Left colon (tissue), 2 donors: ENCODE data around the gene CLIP4. TPM values are rescaled to one million over a fixed set of nuclear protein-coding genes. Genes with fewer than 3 reads are reported as not detected.

ENCODE experiments used
- ATAC-seq: fragments of 200-7000 bp; cut with Tn5 transposase; one replicate; pipeline ENCODE4 v1.9.1; 2020; ENCODE audit warnings: mild to moderate bottlenecking, moderate library complexity
- DNase-seq, 2 donors: peaks; one replicate each; pipeline ENCODE4 v3.0.0-alpha.2; 2020
- intact Hi-C, 2 donors: fragments of 100-400 bp; cut with DNase I in 1 of 2; cut with micrococcal nuclease in 1 of 2; formaldehyde crosslinking; loops; one replicate each; pipeline versions ENCODE4 v1.11.2 to v1.14.0; 2022; cut with DNase I, micrococcal nuclease
- total RNA-seq, 2 donors: library from RNA; stranded (reverse); fragmentation: NEBNext Ultra II Directional; extraction: Animal tissue kit (Norgen Biotek cat#: 25700); gene quantifications; one replicate each; pipeline ENCODE4 v1.2.1, GENCODE V29; 2021
- donor health status: DM: no; HTN: no; CAD: no.
- donor health status: DM: yes; HTN: yes; CAD: no.

CLIP4 gene
- total RNA-seq, 2 donors from 2014 or later = 3.5 to 7.3 TPM

DNA sequence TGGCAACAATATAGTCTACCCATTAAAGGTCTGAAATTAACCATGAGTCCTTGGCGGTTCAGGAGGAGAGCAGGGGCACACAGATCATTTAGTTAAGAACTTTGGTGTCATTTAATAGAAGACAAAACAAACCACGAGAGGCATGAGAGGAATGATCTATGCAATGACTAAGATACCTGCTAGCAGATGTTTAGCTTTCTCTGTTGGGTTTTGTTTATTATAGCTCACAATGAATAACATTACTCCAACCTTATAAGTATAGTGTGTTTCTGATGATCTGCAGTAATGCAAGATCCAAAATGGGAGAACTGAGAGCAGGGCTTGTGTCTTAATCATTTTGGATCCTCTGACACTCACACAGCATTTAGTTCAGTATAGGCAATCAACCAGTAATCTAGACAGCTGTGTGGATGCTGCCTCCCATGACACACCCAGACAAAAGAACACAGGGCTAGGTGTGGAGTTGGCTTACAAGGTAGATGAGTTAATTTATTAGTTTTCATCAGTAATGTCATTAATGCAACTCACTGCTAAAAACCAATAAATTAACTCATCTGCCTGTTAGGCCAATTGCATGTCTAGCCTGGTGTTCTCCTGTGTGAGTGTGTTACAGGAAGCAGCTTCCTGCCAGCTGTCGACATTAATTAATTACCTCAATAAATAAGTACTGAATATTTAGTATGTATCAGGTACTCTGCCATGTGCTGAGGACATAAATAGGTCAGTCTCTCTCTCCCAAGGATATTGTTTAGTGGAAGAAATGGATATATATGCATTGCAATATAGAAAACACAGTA lies 92.3 kb downstream of the CLIP4 start:
- ATAC-seq = no peak
- intact Hi-C loops = loop anchor here in 1 of 2 donors (10.0 kb wide), 1 partner anchor 243 kb away; no protein-coding TSS in a partner anchor
- DNase-seq = no peak

DNA sequence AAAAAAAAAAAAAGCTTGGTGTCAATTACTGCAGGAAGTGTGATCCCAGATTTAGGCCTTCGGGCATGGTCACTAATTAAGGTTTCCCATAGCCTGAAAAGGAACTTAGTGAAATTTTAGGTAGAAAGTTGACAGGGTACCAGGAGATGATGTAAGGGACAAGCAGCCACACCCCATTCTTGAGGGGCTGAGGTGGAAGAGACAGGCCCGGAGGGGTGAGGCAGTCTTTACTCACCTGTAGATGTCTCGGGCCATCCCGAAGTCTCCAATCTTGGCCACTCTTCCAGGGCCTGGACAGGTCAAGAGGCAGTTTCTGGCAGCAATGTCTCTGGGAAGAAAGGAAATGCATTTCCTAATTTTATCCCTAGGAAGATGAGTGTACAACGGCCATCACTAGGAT lies 94.3 kb downstream of the CLIP4 start:
- intact Hi-C loops = loop anchor here in 1 of 2 donors (10.0 kb wide), 1 partner anchor 245 kb away; no protein-coding TSS in a partner anchor
- no peak for ATAC-seq
- no peak for DNase-seq

DNA sequence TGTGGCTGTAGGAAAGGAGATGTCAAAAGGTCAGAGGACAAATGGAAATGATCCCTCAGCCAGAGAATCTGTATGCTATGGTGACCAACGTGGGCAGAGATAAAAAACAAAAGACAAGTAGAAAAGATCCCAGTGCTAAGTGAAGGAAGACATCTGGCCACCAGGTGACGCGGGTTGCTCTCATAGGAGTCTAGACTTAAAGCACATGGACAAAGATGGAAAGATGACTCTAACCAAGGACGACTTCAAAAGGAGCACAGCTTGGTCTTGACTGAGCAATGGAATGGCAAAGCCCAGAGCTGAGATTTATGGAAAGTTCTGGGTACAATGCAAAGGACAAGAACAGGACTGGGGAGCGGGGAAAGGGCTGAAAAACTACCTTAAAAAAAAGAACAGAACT lies 96.8 kb downstream of the CLIP4 start:
- ATAC-seq (no peak), DNase-seq (no peak)
- intact Hi-C loops = no loop called here

DNA sequence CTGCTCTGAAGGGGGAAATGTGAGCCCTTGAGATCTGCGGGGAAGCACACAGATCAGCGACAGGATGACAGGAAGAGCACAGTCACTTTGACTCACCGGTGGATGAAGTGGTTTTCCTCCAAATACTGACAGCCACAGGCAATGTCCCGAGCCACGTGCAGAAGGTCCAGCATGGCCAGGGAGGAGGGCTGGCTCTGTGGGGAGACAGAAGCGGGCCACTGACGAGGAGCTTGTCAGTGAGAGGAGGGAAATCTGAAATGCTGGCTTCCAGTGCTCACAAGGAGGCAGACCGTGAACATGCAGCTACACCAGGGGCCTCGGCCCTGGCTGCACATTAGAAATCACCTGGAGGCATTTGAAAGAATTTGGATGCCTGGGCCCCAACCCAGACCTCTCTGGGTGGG lies 98.7 kb downstream of the CLIP4 start:
- no peak for ATAC-seq
- intact Hi-C loops = no loop called here
- DNase-seq = no peak

DNA sequence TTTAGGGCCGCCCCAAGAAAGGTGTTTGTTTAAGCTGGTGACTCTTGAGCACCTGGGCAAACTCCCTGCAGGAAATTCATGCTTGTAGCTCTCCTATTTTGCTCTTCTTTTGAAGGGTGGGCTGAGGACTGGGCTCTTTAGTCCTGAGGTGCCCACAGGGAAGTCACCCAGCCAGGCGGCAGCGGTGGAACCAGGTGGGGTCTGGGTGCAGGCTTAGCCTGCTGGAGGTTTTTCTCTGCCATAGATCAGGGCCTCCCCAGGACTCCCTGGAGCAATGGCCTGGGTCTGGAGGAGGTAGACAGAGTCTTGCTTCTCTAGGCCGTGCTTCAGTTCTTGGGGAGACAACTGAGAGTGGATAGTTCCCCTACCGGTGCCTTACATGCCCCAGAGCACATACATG lies 99.9 kb downstream of the CLIP4 start:
- ATAC-seq (no peak), DNase-seq (no peak)
- intact Hi-C loops = no loop called here

DNA sequence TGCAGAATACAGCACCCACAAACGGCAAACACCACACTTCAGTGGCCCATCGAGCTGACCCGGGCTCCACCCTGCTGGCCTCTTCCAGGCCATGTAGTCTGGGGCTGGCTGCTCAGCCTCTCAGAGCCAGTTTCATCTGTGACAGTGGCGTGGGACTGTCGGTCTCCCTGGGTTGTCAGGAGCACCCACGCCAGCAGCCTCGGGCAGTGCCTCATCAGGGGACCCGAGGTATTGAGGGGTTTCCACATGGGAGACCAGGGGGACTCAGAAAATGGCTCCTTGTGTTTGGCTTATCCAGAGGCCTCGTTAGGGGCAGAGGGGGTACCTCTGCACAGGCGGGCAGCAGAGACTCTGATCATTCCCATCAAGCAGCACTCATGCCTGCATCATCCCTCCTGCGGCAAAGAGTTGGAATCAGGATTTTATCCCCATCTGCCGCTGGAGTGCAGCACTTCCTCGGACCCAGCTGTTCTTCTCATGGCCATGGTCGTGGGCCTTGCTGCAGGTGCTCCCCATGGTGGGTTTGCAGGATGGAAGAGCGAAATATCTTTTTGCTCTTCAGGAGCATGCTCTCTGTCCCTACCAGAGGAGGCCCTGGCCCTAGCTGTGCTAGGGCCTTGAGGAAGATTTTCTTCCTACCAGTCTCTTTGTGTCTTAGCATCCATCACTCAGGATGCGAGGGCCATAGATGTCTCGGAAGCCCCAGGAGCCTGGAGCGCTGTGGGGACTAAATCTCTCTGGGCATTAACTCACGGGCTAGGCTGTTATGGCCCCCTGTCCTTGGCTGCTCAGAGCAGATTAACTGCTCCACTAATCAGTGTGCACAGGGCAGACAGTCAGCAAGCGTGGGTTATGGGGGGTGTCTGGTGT lies 100.8 kb downstream of the CLIP4 start:
- DNase-seq = no peak
- intact Hi-C loops = no loop called here
- ATAC-seq = no peak

DNA sequence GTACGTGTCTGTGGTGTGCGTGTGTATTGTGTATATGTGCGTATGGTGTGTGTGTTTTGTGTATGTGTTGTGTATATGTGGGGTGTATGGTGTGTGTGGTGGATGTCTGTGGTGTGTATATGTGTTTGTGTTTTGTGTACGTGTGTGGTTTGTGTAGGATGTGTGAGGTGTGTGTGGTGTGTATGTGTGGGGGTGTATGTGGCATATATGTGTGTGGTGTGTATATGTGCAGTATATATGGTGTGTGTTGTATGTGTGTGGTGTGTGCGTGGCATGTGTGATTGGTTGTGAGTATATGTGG lies 101.3 kb downstream of the CLIP4 start:
- no peak for ATAC-seq
- DNase-seq = no peak
- intact Hi-C loops = no loop called here

DNA sequence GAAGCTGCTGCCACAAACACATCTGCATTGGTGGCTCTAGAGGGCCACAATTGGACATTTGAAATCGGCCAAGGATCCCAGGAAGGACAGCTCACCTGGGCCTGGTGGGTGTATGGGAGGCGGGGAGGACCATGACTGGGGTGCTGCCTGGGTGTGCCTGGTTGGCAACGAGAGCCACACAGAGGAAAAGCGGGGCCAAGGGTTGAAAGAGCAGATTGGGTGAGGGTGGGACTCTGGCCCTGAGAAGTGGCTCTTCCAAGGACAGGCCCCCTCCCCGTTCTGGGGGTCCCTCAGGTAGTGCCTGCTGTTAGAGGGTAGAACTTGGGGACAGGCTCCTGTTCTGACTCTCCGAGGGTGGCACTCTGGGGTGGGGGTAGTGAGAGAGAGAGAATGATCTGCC lies 102.9 kb downstream of the CLIP4 start:
- intact Hi-C loops = no loop called here
- DNase-seq = peak in 1 of 2 donors; percentile 12
- ATAC-seq = no peak

DNA sequence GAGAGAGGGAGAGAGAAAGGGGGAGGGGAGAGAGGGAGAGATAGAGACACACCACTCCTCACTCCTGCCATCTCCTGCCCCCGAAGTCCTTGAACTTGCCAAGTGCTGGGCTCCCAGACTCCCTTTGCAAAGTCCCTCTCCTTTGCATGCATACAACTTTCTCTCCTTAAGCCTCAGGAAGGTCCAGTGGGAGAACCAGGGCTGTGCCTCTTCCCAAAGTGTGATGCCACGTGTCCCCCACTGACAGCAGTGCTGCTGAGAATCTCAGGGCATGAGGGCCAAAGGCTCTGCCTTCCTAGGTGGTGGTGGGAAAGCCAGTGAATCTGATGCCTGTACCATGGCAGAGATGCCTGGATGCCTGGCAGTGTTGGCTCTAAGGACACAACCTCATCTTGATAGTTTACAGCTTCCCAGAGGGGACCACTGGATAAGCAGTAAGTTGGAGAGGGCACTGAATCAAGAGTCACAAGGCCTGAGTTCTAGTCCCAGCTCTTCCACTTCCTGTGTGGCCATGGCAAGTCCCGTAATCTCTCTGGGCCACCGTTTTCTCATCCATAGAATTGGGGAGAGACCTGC lies 103.4 kb downstream of the CLIP4 start:
- intact Hi-C loops = no loop called here
- peak in 1 of 2 donors; percentile 11 for DNase-seq
- ATAC-seq = no peak

DNA sequence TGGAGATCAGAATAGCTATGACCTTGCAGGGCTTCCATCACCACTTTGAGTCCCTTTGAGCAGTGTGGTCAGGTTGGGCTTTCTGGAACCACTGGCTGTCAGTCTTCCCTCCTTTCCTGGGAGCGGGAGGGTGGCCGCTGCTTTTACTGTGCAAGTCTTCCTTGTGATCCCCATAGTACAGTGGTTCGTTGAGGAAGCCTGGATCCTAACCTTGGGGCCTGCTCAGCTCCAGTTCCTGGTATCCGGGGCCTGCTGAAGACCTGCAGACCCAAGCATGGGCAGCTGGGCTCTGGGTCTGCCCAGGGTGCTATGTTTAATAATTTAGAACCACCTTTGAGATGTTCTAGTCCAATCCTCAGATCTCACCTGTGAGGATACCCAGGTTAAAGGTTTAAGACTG lies 104.2 kb downstream of the CLIP4 start:
- intact Hi-C loops = no loop called here

DNA sequence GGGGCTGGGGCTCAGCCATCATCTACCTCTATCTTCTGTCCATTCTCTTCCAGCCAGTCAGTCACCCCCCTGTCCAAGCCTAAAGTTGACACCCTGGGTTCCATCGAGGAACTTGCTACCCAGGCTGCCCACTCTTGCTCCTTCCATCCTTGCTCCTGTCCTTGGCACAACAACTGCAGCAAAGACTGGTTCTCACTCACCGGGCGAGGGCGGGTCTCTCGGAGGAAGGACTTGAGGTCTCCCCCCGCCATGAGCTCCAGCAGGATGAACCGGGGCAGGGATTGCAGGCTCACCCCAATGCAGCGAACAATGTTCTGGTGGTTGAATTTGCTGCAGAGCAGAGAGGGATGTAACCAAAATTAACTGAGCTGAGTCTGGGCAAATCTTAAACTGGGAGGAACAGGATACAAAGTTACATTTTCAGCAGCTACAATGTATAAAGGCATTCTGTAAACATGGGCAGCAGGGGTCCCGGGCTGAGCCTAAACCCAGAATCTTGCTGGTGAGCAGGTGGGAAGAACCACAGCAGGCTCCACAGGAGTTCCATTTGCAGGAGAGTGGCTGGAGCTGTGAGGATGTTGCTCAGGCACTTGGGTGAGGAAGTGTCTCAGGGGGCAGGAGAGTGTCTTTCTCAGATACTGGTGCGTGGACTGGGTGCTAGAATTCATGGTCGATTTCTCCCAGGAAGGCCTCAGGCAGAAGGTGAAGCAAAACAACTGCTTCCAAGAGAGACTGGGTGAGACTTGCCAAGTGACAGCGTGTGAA lies 105.5 kb downstream of the CLIP4 start:
- peak in 1 of 2 donors; percentile 8 for DNase-seq
- no peak for ATAC-seq
- intact Hi-C loops = no loop called here

More for the DNA sequence above, 104.2 kb downstream of the CLIP4 start:
- DNase-seq = no peak
- ATAC-seq = no peak

DNA sequence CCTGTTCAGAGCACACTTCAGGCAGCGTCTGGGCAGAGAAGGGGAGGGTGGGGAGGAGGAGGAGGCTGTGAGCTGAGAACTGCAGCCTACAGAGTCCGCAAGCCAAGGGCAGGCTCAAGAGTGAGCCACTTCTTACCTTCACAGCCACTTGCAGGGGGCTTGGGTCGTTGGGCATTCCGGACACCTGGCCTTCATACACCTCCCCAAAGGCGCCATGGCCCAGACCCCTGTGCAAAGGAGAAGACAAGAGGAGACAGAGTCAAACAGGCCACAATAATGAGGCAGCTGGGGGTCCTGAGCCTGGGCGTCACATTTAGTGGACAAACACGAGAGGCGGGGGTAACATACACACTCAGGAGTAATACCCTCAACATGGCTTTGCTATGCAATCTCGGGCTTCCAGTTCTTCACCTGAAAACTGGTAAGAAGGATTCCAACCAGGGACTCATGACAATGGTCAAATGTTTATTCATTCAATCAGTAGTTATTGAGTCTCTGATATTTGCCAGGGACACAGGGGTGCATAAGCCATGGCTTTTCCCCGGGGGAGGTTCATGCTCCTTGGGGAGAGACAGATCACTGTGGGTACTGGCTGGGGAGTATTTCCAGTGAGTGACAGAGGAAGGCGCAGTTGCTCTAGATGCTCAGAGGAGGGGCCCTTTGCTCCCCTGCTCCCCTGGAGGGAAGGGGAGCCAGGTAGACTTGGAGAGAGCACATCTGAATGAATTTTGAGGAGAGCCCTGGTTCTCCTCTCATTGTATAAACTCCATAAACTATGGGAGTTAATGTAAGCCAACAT lies 107.4 kb downstream of the CLIP4 start:
- intact Hi-C loops = no loop called here
- DNase-seq = peak in 1 of 2 donors; percentile 5
- no peak for ATAC-seq

DNA sequence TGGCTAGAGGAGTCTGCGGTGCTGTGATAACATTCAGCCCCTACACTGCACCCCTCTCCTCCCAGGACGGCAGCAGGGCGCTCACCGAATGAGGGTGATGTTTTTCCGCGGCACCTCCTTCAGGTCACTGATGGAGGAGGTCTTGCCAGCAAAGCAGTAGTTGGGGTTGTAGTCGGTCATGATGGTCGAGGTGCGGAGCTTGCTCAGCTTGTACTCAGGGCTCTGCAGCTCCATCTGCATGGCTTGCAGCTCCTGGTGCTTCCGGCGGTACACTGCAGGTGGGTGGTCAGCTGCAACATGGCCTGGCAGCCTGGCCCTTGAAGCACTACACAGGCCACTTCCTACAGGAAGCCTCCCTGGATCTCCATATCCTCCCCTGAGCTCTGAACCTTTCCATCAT lies 108.0 kb downstream of the CLIP4 start:
- intact Hi-C loops = no loop called here
- ATAC-seq = no peak
- peak in 1 of 2 donors; percentile 1 for DNase-seq

DNA sequence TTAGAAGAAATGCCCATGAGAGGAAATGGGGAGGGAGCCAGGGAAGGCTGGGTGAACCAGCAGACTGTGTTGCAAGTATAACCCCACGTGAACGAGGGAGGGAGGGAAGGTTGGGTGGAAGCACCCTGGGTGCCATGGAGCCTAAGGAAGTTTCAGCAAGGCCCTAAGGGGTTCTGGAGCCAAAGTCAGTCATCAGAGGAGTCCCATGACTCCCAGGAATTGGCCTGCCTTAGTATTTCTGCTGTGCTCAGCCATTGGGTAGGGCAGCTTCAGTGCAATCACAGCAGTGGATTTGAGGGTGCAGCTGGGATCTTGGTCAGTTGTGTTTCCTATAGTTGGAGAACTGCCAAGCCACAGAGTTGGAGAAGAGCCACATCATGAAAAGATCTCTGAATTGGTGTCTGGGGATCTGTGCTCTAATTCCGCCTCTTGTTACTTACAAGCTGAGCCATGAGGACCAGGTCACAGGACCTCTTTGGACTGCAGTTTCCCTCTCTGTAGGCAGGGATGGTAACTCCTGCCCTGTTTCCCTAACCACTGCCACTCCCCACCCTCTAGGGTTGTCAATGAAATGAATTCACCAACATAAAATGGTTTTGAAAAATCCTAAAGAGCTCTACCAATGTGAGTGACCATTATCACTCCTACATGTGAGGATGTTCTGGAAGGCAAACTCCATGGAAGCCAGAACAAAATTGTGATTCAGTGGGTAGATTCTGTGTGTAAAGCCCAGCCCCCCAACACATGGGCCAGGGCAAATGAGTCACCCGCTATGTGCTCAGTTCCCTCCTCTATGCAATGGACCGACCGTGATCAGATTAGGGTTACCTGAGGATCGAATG lies 108.9 kb downstream of the CLIP4 start:
- DNase-seq (peak; percentile 8 to 47), ATAC-seq (peak; percentile 16)
- intact Hi-C loops = no loop called here

DNA sequence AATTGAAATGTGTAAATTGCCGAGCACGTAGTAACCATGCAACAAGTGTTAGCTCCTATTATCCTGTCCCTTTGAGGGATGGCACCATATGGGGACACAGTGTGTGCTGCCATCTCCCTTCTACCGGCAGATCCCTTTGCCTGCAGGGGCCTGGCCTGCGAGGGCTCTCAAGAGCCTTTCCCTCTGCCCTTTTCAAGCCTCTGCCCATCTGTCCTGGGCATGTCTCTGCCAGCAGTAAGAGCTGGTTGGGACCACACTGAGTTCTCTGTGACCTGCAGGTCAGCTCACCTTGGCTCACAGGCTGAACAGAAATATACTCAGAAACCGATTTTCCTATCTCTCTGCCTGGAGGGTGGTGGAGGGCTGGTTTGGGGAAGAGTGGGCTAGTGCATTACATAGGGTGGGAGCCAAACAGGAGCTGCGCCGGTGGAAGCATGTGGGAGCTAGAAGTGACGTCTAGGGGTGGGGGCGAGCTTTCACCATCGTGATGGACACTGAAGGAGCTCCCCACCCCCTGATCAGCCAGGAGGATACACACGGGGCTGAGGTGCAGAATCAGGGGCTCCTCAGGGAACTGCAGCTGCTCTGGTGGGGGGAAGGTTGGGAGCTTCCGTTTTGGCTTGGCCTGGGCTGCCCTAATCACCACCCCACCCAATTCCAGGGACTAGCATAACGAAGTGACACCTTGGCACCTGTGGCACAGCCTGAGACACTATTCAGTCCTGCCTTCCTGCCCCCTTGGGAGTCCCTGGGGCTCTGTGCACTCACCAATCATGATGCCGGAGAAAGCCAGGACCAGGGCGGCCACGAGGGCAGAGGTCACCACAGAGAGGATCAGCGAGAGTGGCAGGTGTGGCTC lies 109.7 kb downstream of the CLIP4 start:
- intact Hi-C loops = no loop called here
- ATAC-seq = no peak
- peak in 1 of 2 donors; percentile 13 for DNase-seq

DNA sequence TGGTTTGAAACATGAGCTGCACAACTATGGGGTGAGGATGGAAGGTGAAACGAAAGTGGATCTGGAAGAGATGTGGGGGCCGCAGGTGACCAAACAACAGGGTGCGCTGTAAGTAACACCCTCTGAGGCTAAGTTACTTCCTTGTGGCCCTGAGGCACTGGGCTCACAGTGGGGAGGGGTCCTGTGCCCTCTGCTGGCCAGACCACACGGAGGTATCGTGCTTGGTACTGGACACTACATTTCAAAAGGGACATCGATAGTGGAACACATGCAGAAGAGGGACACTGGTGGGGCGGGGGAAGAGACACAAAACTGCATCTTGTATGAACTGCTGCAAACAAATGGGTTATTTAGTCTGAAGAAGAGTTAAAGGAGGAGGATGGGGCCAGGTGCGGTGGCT lies 110.6 kb downstream of the CLIP4 start:
- DNase-seq (no peak), ATAC-seq (no peak)
- intact Hi-C loops = no loop called here

DNA sequence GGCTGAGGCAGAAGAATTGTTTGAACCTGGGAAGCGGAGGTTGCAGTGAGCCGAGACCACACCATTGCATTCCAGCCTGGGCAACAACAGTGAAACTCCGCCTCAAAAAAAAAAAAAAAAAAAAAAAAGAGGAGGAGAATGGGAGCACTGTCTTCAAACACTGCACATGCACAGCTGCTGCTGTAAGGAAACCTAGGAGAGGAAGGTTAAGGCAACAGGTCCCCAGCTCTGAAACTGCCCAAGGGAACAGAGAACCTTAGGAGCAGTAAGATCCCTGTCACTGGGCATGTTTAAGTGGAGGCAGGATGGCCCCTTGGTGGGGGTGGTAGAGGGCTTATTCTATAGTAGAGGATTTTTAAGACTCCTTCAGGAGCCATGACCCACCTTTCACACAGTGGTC lies 111.2 kb downstream of the CLIP4 start:
- ATAC-seq (no peak), DNase-seq (no peak)
- intact Hi-C loops = no loop called here
